Limb (tissue), 2 donors: ENCODE results near the gene MTAP.

ENCODE experiments used
- DNase-seq, 2 donors: peaks; one replicate each; pipeline ENCODE4 v3.0.0-alpha.2; 2016; ENCODE audit errors: extremely low spot score in 2 of 2

The MTAP gene

DNA sequence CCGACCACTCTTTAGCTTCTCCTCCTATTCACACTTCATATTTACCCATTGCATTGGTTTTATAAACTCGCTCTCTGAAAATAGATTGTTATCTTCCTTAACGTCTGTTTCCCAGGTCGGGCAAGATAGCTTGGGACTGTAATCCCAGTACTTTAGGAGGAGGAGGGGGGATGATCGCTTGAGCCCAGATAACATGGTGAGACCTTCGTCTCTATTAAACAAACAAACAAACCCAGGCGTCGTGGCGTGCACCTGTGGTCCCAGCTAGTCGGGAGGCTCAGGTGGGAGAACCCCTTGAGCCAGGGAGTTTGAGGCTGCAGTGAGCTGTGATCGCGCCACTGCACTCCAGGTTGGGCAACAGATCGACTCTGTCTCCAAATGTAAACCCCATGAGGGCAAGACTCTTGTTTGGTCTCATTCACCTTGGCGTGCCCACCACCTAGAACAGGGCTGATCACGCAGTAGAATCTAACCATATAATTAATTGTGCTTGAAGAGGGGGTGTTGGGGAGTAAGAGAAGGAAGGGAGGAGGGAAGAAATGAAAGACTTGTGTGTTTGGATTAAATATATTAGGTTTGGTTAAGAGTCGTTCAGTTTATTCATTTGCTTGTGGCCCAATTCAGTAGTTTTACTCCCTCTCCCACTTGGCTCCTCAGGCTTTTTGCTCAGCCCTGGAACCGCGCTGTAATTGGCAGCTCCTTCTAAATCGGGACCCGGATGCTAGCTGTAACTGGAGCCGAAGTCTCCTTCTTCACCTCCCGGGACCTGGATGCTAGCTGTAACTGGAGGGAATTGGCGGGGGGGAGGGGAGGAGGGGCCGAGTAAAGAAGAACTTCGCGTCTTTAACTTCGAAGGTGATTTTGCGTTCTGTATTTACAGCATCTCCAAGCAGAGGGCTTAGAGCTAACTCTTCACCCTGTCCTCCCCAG is 166.8 kb downstream of the MTAP start:
- DNase-seq, result peak in 1 of 2 donors; percentile 34

- no peak for DNase-seq
Measured at GRCh38 chr9:21969951-21970799, 167.7 kb downstream of the MTAP start.

- peak in 1 of 2 donors; percentile 44 for DNase-seq
Measured at GRCh38 chr9:21970800-21971640, 168.6 kb downstream of the MTAP start.

GRCh38 chr9:21972361-21972760 is 169.9 kb downstream of the MTAP start:
- no peak for DNase-seq

- DNase-seq, result no peak
Measured at GRCh38 chr9:21974343-21974721, 171.9 kb downstream of the MTAP start.

GRCh38 chr9:21974722-21975409 is 172.4 kb downstream of the MTAP start:
- DNase-seq, result peak in 1 of 2 donors; percentile 65

DNA sequence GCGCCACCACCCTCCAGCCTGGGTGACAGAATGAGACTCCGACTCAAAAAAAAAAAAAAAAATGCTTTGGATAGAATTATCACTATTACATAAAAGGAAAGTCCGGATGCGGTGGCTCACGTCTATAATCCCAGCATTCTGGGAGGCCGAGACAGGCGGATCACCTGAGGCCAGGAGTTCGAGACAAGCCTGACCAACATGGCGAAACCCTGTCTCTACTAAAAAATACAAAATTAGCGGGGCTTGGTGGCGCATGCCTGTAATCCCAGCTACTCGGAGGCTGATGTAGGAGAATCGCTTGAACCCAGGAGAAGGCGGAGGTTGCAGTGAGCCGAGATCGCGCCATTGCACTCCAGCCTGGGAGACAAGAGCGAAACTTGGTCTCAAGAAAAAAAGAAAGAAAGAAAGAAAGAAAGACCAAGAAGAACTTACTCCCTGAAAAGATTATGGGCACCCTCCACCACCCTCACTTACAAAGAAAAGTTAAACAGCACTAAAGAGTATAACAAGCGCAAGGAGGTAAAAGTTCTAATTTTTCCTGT is 174.0 kb downstream of the MTAP start:
- DNase-seq, result no peak

DNA sequence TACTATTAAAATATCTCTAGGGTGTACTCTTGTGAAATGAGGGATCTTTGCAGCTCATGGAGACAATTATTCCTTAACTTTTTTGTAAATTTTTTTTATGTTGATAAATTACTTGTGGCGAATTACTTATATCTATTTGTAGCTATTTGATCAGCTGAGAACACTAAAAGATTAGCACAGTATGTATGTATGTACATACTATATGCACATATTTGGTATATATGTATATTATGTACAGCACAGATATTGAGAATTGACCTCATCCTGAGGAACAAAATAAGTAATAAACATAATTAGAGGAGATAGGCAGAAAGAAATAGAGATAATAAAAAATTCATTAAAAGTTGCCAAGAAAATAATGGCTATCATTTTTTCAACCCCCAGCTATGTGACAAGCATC is 180.0 kb downstream of the MTAP start:
- no peak for DNase-seq

- DNase-seq, result no peak
Measured at GRCh38 chr9:21982861-21983560, 180.6 kb downstream of the MTAP start.

GRCh38 chr9:21983561-21983935 is 181.1 kb downstream of the MTAP start:
- DNase-seq, result no peak

DNA sequence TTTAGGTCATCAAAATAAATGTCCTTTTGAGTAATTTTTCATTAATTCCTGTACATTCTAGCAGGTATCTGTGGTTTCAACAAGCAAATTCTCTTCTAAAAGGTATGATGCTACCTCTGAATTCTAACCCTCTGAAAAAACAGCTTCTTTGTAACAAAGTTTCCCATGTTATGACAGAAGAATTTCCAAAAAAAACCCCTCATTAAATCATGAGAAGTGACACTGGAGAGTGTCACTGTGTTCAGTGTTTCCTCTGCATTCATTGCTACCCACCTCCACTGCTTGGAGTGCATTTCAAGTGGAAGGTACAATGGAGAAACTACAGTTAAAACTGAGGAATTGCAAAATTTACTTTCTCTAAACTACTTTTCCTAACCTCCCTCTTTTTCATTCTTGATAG is 181.7 kb downstream of the MTAP start:
- no peak for DNase-seq

DNA sequence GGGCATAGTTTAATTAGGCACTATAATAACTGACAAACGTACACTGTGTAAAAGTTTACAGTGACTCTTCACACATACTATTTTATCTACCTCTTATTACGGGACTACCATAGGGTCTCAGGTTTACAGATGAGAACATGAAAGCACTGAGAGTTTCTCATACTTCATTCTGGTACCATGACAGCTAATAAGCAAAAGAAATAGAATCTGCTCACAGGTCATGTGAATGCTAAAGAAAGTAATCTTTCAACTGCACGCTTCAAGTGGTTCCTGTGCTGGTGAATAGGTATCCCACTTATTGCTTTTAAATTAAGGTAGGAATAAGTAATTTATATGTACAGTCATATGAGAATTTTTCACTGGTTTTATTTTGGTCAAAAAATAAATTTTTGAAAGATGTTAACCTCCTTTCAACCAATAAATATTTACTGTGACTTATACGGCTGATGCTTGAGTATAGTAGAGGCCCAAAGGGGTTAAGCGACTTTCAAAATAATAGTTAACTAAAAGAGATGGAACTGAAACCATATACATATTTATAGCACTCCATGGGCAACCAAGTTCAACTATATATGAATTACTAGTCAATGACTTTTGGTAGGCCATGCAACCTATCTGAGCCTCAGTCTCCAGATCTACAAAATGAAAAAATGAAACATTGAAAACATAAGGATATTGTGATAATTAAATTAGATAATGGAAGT is 183.7 kb downstream of the MTAP start:
- no peak for DNase-seq
